GM12878 (cell line): ENCODE data around the gene LMAN1L. TPM values are rescaled to one million over a fixed set of nuclear protein-coding genes. Genes with fewer than 3 reads are reported as not detected.

Experiments used
- ATAC-seq: fragments of 200-7000 bp; cut with Tn5 transposase; 3 replicates; pipeline ENCODE4 v1.9.1; 2020; ENCODE audit warnings: mild to moderate bottlenecking, moderate library complexity
- BruUV-seq: library from RNA; stranded (reverse); fragments of 400-500 nt; replicated peaks from 2 replicates; lab custom pipeline; 2021; lab: Mats Ljungman, UMichigan
- CTCF ChIA-PET: fragments of 300-600 bp; sonication (Branson Sonifier 250); formaldehyde crosslinking; extraction: SDS; loops from one replicate; lab custom pipeline; 2021; ENCODE audit warnings: inconsistent platforms; lab: Yijun Ruan, JAX
- POLR2A ChIA-PET: fragments of 350-600 bp; formaldehyde crosslinking; extraction: SDS; loops from one replicate; lab custom pipeline; 2021; ENCODE audit warnings: inconsistent platforms; lab: Charles Lee
- RAD21 ChIA-PET: fragments of 300-600 bp; sonication (Branson Sonifier 250); formaldehyde crosslinking; loops from one replicate; lab custom pipeline; 2023; ENCODE audit warnings: antibody characterized with exemption; ENCODE audit not compliant: unreplicated experiment; lab: Charles Lee
- SMC1A ChIA-PET: fragments of 300-600 bp; sonication (Branson Sonifier 250); formaldehyde crosslinking; loops from one replicate; lab custom pipeline; 2023; ENCODE audit not compliant: unreplicated experiment, uncharacterized antibody; lab: Charles Lee
- DNase-seq: peaks from one replicate; pipeline ENCODE4 v3.0.0-alpha.2; 2011; ENCODE audit warnings: low read depth, low spot score
- FAIRE-seq: peaks from 3 replicates; lab custom pipeline; 2011; peaks lifted over from hg19 to GRCh38; lab: Jason Lieb, UNC
- H2AFZ ChIP-seq: 2 replicates; pipeline ENCODE4 v1.6.0; 2011; ENCODE audit warnings: low read depth, low read length, control low read depth; ENCODE audit not compliant: control insufficient read depth
- H3K27ac ChIP-seq: 2 replicates; pipeline ENCODE4 v1.5.1; 2011; ENCODE audit warnings: control low read depth; ENCODE audit not compliant: control insufficient read depth, insufficient read depth
- H3K27me3 ChIP-seq, 2 experiments: replicated peaks in 1 of 2; 2 replicates each; pipeline versions ENCODE4 v1.6.0 to v1.6.1; 2011; ENCODE audit warnings: low read length in 1 of 2; ENCODE audit not compliant: control insufficient read depth in 2 of 2, insufficient read depth in 2 of 2
- H3K36me3 ChIP-seq, 2 experiments: 2 replicates each; pipeline ENCODE4 v1.5.1; 2011; ENCODE audit warnings: low read length in 1 of 2; ENCODE audit not compliant: control insufficient read depth in 2 of 2, insufficient read depth in 2 of 2
- H3K4me1 ChIP-seq: 2 replicates; pipeline ENCODE4 v1.6.1; 2011; ENCODE audit warnings: mild to moderate bottlenecking, low read length, moderate library complexity, mixed read lengths; ENCODE audit not compliant: control insufficient read depth, insufficient read depth
- H3K4me2 ChIP-seq: 2 replicates; pipeline ENCODE4 v1.6.0; 2011; ENCODE audit warnings: control low read depth; ENCODE audit not compliant: control insufficient read depth, insufficient read depth
- H3K4me3 ChIP-seq: fragments of 200-600 bp; sonication (generic); 2 replicates; pipeline ENCODE4 v1.5.1; 2016
- H3K79me2 ChIP-seq: 2 replicates; pipeline ENCODE4 v1.6.0; 2011; ENCODE audit warnings: low read length; ENCODE audit not compliant: control insufficient read depth, insufficient read depth
- H3K9ac ChIP-seq: 2 replicates; pipeline ENCODE4 v1.8.0; 2011; ENCODE audit warnings: low read length, control low read depth, mixed read lengths; ENCODE audit not compliant: control insufficient read depth, insufficient read depth
- H3K9me3 ChIP-seq: replicated peaks from 3 replicates; pipeline ENCODE4 v1.5.1; 2011; ENCODE audit warnings: mild to moderate bottlenecking, low read length; ENCODE audit not compliant: control insufficient read depth, insufficient read depth
- H4K20me1 ChIP-seq: 2 replicates; pipeline ENCODE4 v1.6.0; 2011; ENCODE audit not compliant: control insufficient read depth, insufficient read depth
- PAX5 ChIP-seq: IDR thresholded peaks from 2 replicates; pipeline ENCODE4 v1.6.1; 2011; ENCODE audit warnings: low read depth, low read length, borderline replicate concordance
- SREBF1 ChIP-seq: IDR thresholded peaks from 2 replicates; pipeline ENCODE4 v1.6.1; 2012; ENCODE audit warnings: mild to moderate bottlenecking, low read length
- WGBS: methylation state at CpG from one replicate; pipeline ENCODE4 v1.1.6; 2016; ENCODE audit warnings: low lambda C conversion rate; ENCODE audit not compliant: insufficient replicate concordance, insufficient coverage; ENCODE audit errors: missing lambda C conversion rate; 5-methylcytosine and 5-hydroxymethylcytosine counted together
- in situ Hi-C: fragments of 300-500 bp; cut with MboI; formaldehyde crosslinking; loops from 9 replicates; pipeline ENCODE4 v1.14.3; 2018; ENCODE audit warnings: mixed read lengths
- intact Hi-C: fragments of 100-400 bp; cut with micrococcal nuclease; formaldehyde crosslinking; loops from one replicate; pipeline ENCODE4 v1.14.2; 2022; ENCODE audit not compliant: unreplicated experiment
- polyA plus RNA-seq, 11 experiments: library from polyadenylated mRNA; depleted of rRNA in 4 of 11; unstranded in 6 of 11; stranded (reverse) in 5 of 11; fragments of >200 nt; fragmentation: Nextera tagmentation in 4 of 11; fragmentation: Illumina TruSeq in 1 of 11; extraction: Ambion mirVana in 4 of 11; extraction: Trizol in 1 of 11; gene quantifications; 1 replicate in 1 of 11; 2 replicates in 10 of 11; pipeline versions ENCODE4 v1.2.1 to v1.2.3, GENCODE V29; 2011 to 2016; ENCODE audit warnings: inconsistent platforms in 2 of 11, missing spikeins in 2 of 11, low read depth in 1 of 11
- total RNA-seq, 4 experiments: library from RNA; depleted of rRNA in 3 of 4; stranded (reverse); fragments of >200 nt in 3 of 4; fragmentation: Illumina TruSeq in 1 of 4; extraction: Trizol in 1 of 4; gene quantifications; 2 replicates each; pipeline versions ENCODE4 v1.2.1 to v1.2.3, GENCODE V29; 2013 to 2021
- TF ChIP-seq, protein P1 (sequence below): IDR thresholded peaks from 2 replicates; pipeline ENCODE4 v1.6.1; 2011; ENCODE audit warnings: borderline replicate concordance, low read depth, mild to moderate bottlenecking, moderate library complexity, mixed read lengths, low read length; ENCODE audit not compliant: insufficient read depth; ENCODE audit errors: extremely low read length

Gene LMAN1L
- total and polyA plus RNA-seq, 10 of the 15 experiments (the other 5 are each of a cell fraction or from before 2014, with no cell fraction given), result not detected

DNA sequence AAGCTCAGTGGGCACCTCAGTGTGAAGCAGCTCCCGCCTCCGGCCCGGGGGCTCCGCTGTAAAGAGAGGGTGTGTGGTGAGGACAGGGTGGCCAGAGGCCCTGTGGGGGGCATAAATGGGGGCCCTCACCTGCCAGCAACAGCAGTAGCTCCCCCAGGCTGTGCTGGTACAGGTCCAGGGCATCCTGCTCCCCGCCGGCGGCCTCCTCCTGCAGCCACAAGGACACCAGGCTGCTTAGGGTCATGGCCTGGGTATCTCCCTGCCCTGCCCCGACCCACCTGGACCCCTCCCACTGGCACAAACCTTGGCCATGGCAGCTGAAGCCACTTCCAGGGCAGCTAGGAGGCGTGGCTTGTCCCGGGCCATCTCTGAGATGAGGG is 25.5 kb downstream of the LMAN1L start:
- FAIRE-seq (no peak), DNase-seq (no peak)
- SMC1A ChIA-PET, result interaction anchor here (0.8 kb wide), 1 partner anchor 67 kb away, joined by 3 read pairs; no protein-coding TSS in a partner anchor
- Histone ChIP-seq H3K4me1 (peaks cover 4% of the 10 kb centered on the region), H3K9me3 (no peaks in the 10 kb centered on the region), H3K27me3 (no peaks in the 10 kb centered on the region), H3K4me3 (no peak overlapping the region), H3K9ac (no peak overlapping the region), H4K20me1 (no peaks in the 10 kb centered on the region), H3K4me2 (no peak overlapping the region)
- RAD21 ChIA-PET, result interaction anchor here (0.8 kb wide), 1 partner anchor 69 kb away, joined by 3 read pairs; the partner anchor contains the start of gene FAM219B
- intact Hi-C loops (loop anchor here (5.0 kb wide), 1 partner anchor 201 kb away; no protein-coding TSS in a partner anchor), in situ Hi-C loops (no loop called here)
- WGBS, result 88% methylated on average over 10 of the region's 10 CpGs
- BruUV-seq, result no TSS peak
- TF ChIP-seq, protein P1, sequence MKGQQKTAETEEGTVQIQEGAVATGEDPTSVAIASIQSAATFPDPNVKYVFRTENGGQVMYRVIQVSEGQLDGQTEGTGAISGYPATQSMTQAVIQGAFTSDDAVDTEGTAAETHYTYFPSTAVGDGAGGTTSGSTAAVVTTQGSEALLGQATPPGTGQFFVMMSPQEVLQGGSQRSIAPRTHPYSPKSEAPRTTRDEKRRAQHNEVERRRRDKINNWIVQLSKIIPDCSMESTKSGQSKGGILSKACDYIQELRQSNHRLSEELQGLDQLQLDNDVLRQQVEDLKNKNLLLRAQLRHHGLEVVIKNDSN, result no peak
- TF ChIP-seq, all 136 proteins: peak for 0
- ChIA-PET POLR2A (interaction anchor here (0.6 kb wide), 1 partner anchor 109 kb away, joined by 8 read pairs; no protein-coding TSS in a partner anchor), CTCF (interaction anchor here (0.6 to 4.5 kb wide), 7 partner anchors 34 to 203 kb away, joined by 3 to 30 read pairs (median 4); no protein-coding TSS in a partner anchor)
- no peak for ATAC-seq
- H3K27ac ChIP-seq, result no peak overlapping the region
- no peaks in the 10 kb centered on the region for H3K36me3 ChIP-seq
- no peak overlapping the region for H2AFZ ChIP-seq
- H3K79me2 ChIP-seq, result peaks cover 3% of the 10 kb centered on the region; the same call in 1 of the 2 replicates

DNA sequence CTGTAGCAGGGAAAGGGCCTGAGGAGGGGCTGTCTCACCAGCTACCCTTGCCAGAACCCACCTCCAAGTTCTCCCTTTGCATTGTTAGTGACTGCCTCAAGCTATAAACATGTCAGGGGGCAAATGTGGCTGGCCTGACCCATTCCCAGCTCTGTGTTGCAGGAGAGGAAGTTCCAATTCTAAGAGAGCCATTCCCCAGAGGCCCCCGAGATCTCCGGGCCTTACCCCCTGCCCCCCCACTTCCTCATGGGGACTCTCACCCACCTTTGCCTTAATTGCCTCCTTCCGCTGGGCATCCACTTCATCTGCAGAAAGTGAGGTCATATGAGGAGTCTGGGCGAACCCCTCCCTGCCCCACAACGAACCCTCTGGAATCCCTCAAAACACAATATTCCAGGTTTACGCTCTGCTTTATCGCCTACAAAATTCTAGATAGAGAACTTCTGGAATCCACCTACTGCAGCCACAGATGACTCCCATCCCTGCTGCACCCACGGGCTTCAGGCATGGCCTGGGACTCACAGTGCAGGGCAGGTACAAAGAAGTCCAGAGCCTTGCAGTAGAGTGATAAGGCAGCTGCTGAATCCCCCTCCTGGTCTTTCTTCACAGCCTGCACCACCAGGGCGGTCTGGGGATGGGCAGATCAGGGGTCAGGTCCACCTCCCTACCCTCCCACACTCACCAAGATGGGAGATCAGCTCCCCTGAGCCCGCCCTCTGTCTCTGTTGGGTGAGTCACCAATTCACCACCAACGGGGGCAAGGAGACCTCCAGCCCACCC is 26.3 kb downstream of the LMAN1L start:
- H3K9me3 ChIP-seq, result no peaks in the 10 kb centered on the region
- no peak overlapping the region for H3K9ac ChIP-seq
- H3K4me1 ChIP-seq, result peaks cover 11% of the 10 kb centered on the region
- 67% methylated on average over 9 of the region's 11 CpGs for WGBS
- in situ Hi-C loops, result no loop called here
- FAIRE-seq (no peak), ATAC-seq (no peak), DNase-seq (no peak)
- H3K79me2 ChIP-seq, result peaks cover 3% of the 10 kb centered on the region; the same call in 1 of the 2 replicates
- no peaks in the 10 kb centered on the region for H4K20me1 ChIP-seq
- H3K4me2 ChIP-seq, result no peak overlapping the region
- ChIA-PET SMC1A (interaction anchor here (0.8 kb wide), 1 partner anchor 68 kb away, joined by 3 read pairs; no protein-coding TSS in a partner anchor), CTCF (interaction anchor here (0.6 to 6.2 kb wide), 6 partner anchors 35 to 204 kb away, joined by 3 to 59 read pairs (median 5); no protein-coding TSS in a partner anchor), RAD21 (interaction anchor here (0.8 kb wide), 1 partner anchor 68 kb away, joined by 3 read pairs; the partner anchor contains the start of gene FAM219B), POLR2A (interaction anchor here (0.6 kb wide), 2 partner anchors 25 to 108 kb away, joined by 3 to 8 read pairs; no protein-coding TSS in a partner anchor)
- H3K27me3 ChIP-seq, result no peaks in the 10 kb centered on the region
- intact Hi-C loops, result loop anchor here (5.0 kb wide), 1 partner anchor 202 kb away; no protein-coding TSS in a partner anchor
- no peak overlapping the region for H2AFZ ChIP-seq
- no peak overlapping the region for H3K27ac ChIP-seq
- no peaks in the 10 kb centered on the region for H3K36me3 ChIP-seq
- H3K4me3 ChIP-seq, result no peak overlapping the region
- no peak for TF ChIP-seq SREBF1
- TF ChIP-seq PAX5, result no peak
- BruUV-seq, result no TSS peak
